GM18861 (cell line): Measurements from ENCODE around the gene BIK.

Experiments
- ATAC-seq: cut with Tn5 transposase; IDR thresholded peaks from one replicate; pipeline ENCODE4 v1.9.1; 2021; ENCODE audit not compliant: unreplicated experiment

BIK gene

GRCh38 chr22:43159484-43160178 lies 49.1 kb downstream of the BIK start:
- no peak for ATAC-seq

- no peak for ATAC-seq
Observed at GRCh38 chr22:43160497-43161126, 50.1 kb downstream of the BIK start.

- no peak for ATAC-seq
Observed at GRCh38 chr22:43162412-43163150, 52.0 kb downstream of the BIK start.

GRCh38 chr22:43163241-43163795 lies 52.8 kb downstream of the BIK start:
- ATAC-seq, result no peak

GRCh38 chr22:43164636-43165035 lies 54.1 kb downstream of the BIK start:
- ATAC-seq, result no peak

GRCh38 chr22:43166132-43166930 lies 55.8 kb downstream of the BIK start:
- ATAC-seq, result no peak

GRCh38 chr22:43167001-43167589 lies 56.5 kb downstream of the BIK start:
- no peak for ATAC-seq

- no peak for ATAC-seq
Observed at GRCh38 chr22:43168471-43169309, 58.1 kb downstream of the BIK start.

GRCh38 chr22:43169310-43170130 lies 59.0 kb downstream of the BIK start:
- no peak for ATAC-seq

- no peak for ATAC-seq
Observed at GRCh38 chr22:43170131-43170480, 59.6 kb downstream of the BIK start.

GRCh38 chr22:43171019-43171491 lies 60.5 kb downstream of the BIK start:
- no peak for ATAC-seq

- ATAC-seq, result no peak
Observed at GRCh38 chr22:43171607-43172006, 61.1 kb downstream of the BIK start.

- ATAC-seq, result no peak
Observed at GRCh38 chr22:43172191-43172590, 61.6 kb downstream of the BIK start.

- ATAC-seq, result no peak
Observed at GRCh38 chr22:43173566-43173965, 63.0 kb downstream of the BIK start.

- no peak for ATAC-seq
Observed at GRCh38 chr22:43173976-43174720, 63.6 kb downstream of the BIK start.

- no peak for ATAC-seq
Observed at GRCh38 chr22:43174941-43175531, 64.5 kb downstream of the BIK start.

- no peak for ATAC-seq
Observed at GRCh38 chr22:43176090-43176489, 65.5 kb downstream of the BIK start.

- ATAC-seq, result no peak
Observed at GRCh38 chr22:43177479-43177878, 66.9 kb downstream of the BIK start.
